Cerebellar nuclear complex (tissue), 1 donor: ENCODE results near the gene EFHC2.

Source experiments
- DNase-seq, 2 experiments: peaks; one replicate each; lab custom pipeline; 2025; lab: John Stamatoyannopoulos, UW

The EFHC2 gene

DNA sequence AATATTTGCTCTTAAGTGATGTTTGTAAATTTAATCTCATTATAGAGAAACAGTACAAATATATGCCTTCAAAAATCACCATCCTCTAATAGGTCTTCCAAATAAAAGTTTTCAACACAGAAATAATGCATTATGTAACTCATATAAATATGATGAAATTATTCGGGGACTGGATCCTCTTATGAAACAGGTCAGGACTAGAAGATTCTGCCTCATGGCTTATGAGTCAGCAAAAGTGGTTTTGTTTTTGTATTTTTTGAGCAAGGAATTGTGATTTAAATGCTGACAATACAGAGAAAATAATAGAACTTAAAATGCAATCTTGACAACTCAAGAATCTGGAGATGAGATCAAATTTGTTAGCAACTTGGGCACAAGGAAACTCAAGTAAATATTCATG, 190.6 kb downstream of the EFHC2 start:
- DNase-seq: no peak

- no peak for DNase-seq
Observed at GRCh38 chrX:44147130-44147529, 196.3 kb downstream of the EFHC2 start.

- no peak for DNase-seq
Observed at GRCh38 chrX:44144177-44144945, 199.1 kb downstream of the EFHC2 start.

DNA sequence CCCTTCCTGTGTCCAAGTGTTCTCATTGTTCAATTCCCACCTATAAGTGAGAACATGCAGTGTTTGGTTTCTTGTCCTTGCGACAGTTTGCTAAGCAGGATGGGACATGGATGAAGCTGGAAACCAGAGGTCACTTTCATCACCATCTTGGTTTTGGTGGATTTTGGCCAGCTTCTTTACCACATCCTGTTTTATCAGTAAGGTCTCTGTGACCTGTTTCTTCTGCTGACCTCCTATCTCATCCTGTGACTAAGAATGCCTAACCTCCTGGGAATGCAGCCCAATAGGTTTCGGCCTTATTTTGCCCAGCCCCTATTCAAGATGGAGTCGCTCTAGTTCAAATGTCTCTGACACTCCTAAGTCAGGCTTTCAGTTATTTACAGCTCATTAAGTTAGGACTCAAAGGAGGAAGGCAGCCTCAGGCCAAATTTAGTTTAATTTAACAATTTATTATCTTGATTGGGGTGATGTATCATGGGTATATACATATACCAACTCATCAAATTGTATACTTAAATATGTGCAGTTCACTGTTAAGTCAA, 200.3 kb downstream of the EFHC2 start:
- no peak for DNase-seq

DNA sequence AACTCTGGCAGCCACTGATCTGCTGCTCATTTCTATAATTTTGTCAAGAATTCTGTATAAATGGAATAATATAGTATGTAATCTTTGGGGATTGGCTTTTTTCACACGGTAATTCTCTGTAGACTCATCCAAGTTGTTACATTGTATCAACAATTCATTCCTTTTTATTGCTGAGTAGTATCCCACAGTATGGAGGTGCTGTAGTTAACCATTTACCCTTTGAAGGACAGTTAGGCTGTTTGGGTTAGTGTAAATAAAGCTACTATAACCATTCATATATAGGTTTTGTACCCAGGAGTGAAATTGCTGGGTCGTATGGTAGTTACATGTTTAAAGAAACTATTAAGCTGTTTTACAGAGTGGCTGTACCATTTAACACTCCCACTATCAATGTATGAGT, 213.3 kb downstream of the EFHC2 start:
- DNase-seq: no peak

GRCh38 chrX:44113337-44113736, 230.1 kb downstream of the EFHC2 start:
- DNase-seq: no peak

GRCh38 chrX:44106864-44107263, 236.6 kb downstream of the EFHC2 start:
- no peak for DNase-seq

DNA sequence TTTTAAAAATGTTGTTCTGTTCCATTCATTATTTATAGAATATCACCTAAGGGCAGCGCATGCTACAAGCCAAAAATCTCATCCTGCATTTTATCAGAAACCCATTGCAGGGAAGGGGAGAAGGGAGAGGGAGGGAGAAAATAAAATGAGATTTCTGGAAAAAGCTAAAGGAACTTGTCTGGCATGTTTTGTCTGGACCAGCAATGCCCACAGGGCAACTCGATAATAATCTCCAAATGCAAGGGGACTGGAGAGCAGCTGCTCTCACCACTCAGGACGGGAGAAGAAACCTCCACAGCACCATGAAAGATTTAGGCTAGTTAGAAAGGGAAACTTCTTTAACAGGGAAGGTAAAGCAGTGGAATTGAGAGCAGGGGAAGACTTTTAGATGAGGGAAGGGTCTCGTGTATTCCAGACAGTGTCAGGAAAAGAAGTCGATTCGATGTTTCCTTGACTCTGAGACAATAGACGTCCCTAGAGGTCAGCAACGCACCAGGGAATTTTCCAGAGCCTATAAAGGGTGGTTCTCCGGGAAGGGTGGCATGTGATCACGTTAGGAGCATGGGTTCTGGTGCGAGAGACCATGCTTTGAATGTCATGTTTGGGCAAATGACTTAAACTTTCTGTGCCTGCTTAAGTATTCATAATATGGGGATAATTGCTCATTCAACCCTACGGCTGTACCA, 238.1 kb downstream of the EFHC2 start:
- DNase-seq: no peak

GRCh38 chrX:44104699-44105098, 238.8 kb downstream of the EFHC2 start:
- DNase-seq: no peak

DNA sequence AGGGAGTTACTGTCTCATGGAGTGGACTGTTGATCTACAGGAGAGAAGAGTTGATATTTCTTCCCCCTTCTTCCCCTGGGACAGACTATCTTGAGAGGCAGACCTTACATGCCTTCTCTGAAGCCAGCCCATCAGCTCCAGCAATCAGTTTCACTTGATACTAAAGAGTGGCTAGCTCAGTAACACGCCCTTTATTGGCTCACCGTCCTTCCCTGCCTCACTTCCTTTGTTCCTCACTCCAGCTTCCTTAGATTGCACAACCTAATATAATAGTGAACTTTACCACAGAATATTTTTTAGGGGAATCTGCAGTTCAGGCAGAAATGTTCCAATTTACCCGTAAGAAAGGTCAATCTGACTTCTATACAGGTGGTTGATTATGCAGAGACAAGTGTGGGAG, 242.2 kb downstream of the EFHC2 start:
- no peak for DNase-seq

DNA sequence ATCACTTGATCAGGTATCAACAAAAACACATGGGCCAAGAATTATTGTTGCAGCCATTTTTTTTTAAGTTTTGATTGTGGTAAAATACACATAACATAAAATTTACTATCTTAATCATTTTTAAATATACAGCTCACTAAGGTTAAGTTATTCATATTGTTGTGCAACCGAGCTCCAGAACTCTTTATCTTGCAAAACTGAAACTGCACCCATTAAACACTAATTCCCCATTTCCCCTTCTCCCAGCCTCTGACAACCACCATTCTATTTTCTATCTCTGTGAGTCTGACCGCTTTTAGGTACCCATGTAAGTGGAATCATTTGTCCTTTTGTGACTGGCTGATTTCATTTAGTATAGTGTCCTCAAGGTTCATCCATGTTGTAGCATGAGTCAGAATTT, 244.1 kb downstream of the EFHC2 start:
- DNase-seq: no peak
